Measurements from ENCODE around the gene MRPL11.

GRCh38 chr11:66459138-66459778, 20.6 kb upstream of the MRPL11 start:
- TF ChIP-seq POLR2AphosphoS5 (IDR thresholded peaks at IDR 0.05; ENCODE audit: low read depth, low read length) (no peak), FOXJ3 (CRISPR knock-in tag; IDR thresholded peaks at IDR 0.05) (no peak), EZH2phosphoT487 (IDR thresholded peaks at IDR 0.05; ENCODE audit: borderline replicate concordance, low read depth) (no peak), USF2 (IDR thresholded peaks at IDR 0.05; ENCODE audit: borderline replicate concordance, low read depth, low read length) (no peak), CTCF (IDR thresholded peaks at IDR 0.05) (no peak), NRF1 (IDR thresholded peaks at IDR 0.05; ENCODE audit: low read depth, low read length) (no peak)

Data from SK-N-SH (cell line).